SK-N-SH (cell line): Measurements from ENCODE around the gene ZNF747. TPM values are rescaled to one million over a fixed set of nuclear protein-coding genes. Genes with fewer than 3 reads are reported as not detected.

ENCODE experiments used
- CTCF ChIA-PET: fragments of 300-600, 350-600 bp; formaldehyde crosslinking; extraction: SDS; loops from one replicate; lab custom pipeline; 2021; lab: Yijun Ruan, JAX
- POLR2A ChIA-PET: fragments of 350-600 bp; sonication (Branson Sonifier 250); formaldehyde crosslinking; extraction: SDS; loops from one replicate; lab custom pipeline; 2020; ENCODE audit warnings: antibody characterized with exemption, inconsistent platforms; lab: Yijun Ruan, JAX
- DNase-seq: peaks from one replicate; pipeline ENCODE4 v3.0.0; 2012
- H2AFZ ChIP-seq: fragments of 200-600 bp; sonication (generic); 2 replicates; pipeline ENCODE4 v1.8.1; 2016; ENCODE audit warnings: antibody characterized with exemption, mild to moderate bottlenecking, low read depth
- H3F3A ChIP-seq: fragments of 200-600 bp; sonication (generic); replicated peaks from 2 replicates; pipeline ENCODE3; 2016; ENCODE audit warnings: antibody characterized with exemption, mild to moderate bottlenecking; ENCODE audit not compliant: insufficient read depth
- H3K27ac ChIP-seq, 2 experiments: fragments of 200-500 bp in 1 of 2; fragments of 200-600 bp in 1 of 2; sonication (Bioruptor generic) in 1 of 2; sonication (generic), shearing (Covaris generic) in 1 of 2; 2 replicates each; pipeline versions ENCODE4 v1.5.1 to v1.6.1; 2014 to 2016; ENCODE audit warnings: low read depth in 2 of 2, inconsistent platforms in 1 of 2, low read length in 1 of 2, mild to moderate bottlenecking in 1 of 2, mixed read lengths in 1 of 2
- H3K27me3 ChIP-seq: fragments of 200-600 bp; sonication (generic), shearing (Covaris generic); 2 replicates; pipeline ENCODE4 v1.6.1; 2016; ENCODE audit warnings: mixed run types; ENCODE audit not compliant: insufficient read depth
- H3K36me3 ChIP-seq, 2 experiments: fragments of 200-500 bp in 1 of 2; fragments of 200-600 bp in 1 of 2; sonication (Bioruptor generic) in 1 of 2; sonication (generic) in 1 of 2; replicated peaks in 1 of 2; 2 replicates each; pipeline versions ENCODE3 to v1.5.1; 2014 to 2016; ENCODE audit warnings: low read length in 1 of 2, mild to moderate bottlenecking in 1 of 2; ENCODE audit not compliant: insufficient read depth in 2 of 2, control insufficient read depth in 1 of 2
- H3K4me1 ChIP-seq, 2 experiments: fragments of 200-500 bp in 1 of 2; fragments of 200-600 bp in 1 of 2; sonication (Bioruptor generic) in 1 of 2; sonication (generic), shearing (Covaris generic) in 1 of 2; 2 replicates each; pipeline versions ENCODE4 v1.5.1 to v1.6.1; 2014 to 2016; ENCODE audit warnings: low read depth in 1 of 2, low read length in 1 of 2, mixed run types in 1 of 2; ENCODE audit not compliant: insufficient read depth in 2 of 2, control insufficient read depth in 1 of 2
- H3K4me2 ChIP-seq: fragments of 200-600 bp; sonication (generic), shearing (Covaris generic); 2 replicates; pipeline ENCODE4 v1.6.1; 2017; ENCODE audit warnings: mixed run types
- H3K4me3 ChIP-seq, 2 experiments: fragments of 200-500 bp in 1 of 2; fragments of 200-600 bp in 1 of 2; sonication (Bioruptor generic) in 1 of 2; sonication (generic), shearing (Covaris generic) in 1 of 2; 2 replicates each; pipeline versions ENCODE4 v1.5.1 to v1.8.1; 2014 to 2016; ENCODE audit warnings: low read depth in 2 of 2, inconsistent platforms in 1 of 2, low read length in 1 of 2, mild to moderate bottlenecking in 1 of 2, mixed read lengths in 1 of 2, moderate library complexity in 1 of 2
- H3K79me2 ChIP-seq: fragments of 200-600 bp; sonication (generic); 2 replicates; pipeline ENCODE4 v1.8.1; 2017; ENCODE audit warnings: mild to moderate bottlenecking; ENCODE audit not compliant: insufficient read depth
- H3K9ac ChIP-seq: fragments of 200-600 bp; sonication (generic); 2 replicates; pipeline ENCODE4 v1.6.1; 2017; ENCODE audit warnings: mixed run types
- H3K9me2 ChIP-seq: fragments of 200-600 bp; sonication (generic); 2 replicates; pipeline ENCODE4 v1.6.1; 2017; ENCODE audit warnings: mixed run types
- H3K9me3 ChIP-seq: fragments of 200-600 bp; sonication (generic); 2 replicates; pipeline ENCODE4 v1.6.1; 2017; ENCODE audit warnings: mixed run types, mild to moderate bottlenecking, moderate library complexity
- H4K20me1 ChIP-seq: fragments of 200-600 bp; sonication (generic); 2 replicates; pipeline ENCODE4 v1.6.1; 2017; ENCODE audit warnings: mild to moderate bottlenecking, mixed run types; ENCODE audit not compliant: insufficient read depth
- ELF1 ChIP-seq: IDR thresholded peaks from 2 replicates; pipeline ENCODE4 v1.4.0; 2012
- EP300 ChIP-seq, 2 experiments: IDR thresholded peaks; 2 replicates each; pipeline versions ENCODE4 v1.4.0 to v1.6.1; 2012; ENCODE audit warnings: borderline replicate concordance in 1 of 2, low read depth in 1 of 2, low read length in 1 of 2
- EZH2phosphoT487 ChIP-seq: fragments of 200-600 bp; sonication (generic); IDR thresholded peaks from 2 replicates; pipeline ENCODE4 v1.6.1; 2017; ENCODE audit warnings: low read depth, mixed run types, mild to moderate bottlenecking, antibody characterized with exemption, moderate library complexity, borderline replicate concordance
- FOSL2 ChIP-seq: IDR thresholded peaks from 2 replicates; pipeline ENCODE4 v1.4.0; 2012; ENCODE audit warnings: low read depth, mild to moderate bottlenecking, moderate library complexity, borderline replicate concordance
- FOXM1 ChIP-seq: IDR thresholded peaks from 2 replicates; pipeline ENCODE4 v1.4.0; 2012; ENCODE audit warnings: low read depth, mild to moderate bottlenecking
- MEF2A ChIP-seq: IDR thresholded peaks from 2 replicates; pipeline ENCODE4 v1.4.0; 2012; ENCODE audit warnings: low read depth, borderline replicate concordance
- MXI1 ChIP-seq: IDR thresholded peaks from 2 replicates; pipeline ENCODE4 v1.6.1; 2012; ENCODE audit warnings: mild to moderate bottlenecking, low read depth, low read length, improper control_type of control experiment
- NFIC ChIP-seq: IDR thresholded peaks from 2 replicates; pipeline ENCODE4 v1.4.0; 2012; ENCODE audit warnings: borderline replicate concordance
- SIN3A ChIP-seq: IDR thresholded peaks from 2 replicates; pipeline ENCODE4 v1.6.1; 2012; ENCODE audit warnings: low read depth, mild to moderate bottlenecking, low read length, moderate library complexity, borderline replicate concordance
- SMC3 ChIP-seq: IDR thresholded peaks from 2 replicates; pipeline ENCODE4 v1.6.1; 2012; ENCODE audit warnings: low read depth, low read length, improper control_type of control experiment
- TAF1 ChIP-seq: IDR thresholded peaks from 2 replicates; pipeline ENCODE4 v1.6.1; 2012; ENCODE audit warnings: low read depth, mild to moderate bottlenecking, low read length, moderate library complexity, borderline replicate concordance
- TCF12 ChIP-seq: IDR thresholded peaks from 2 replicates; pipeline ENCODE4 v1.4.0; 2012
- YY1 ChIP-seq: IDR thresholded peaks from 2 replicates; pipeline ENCODE4 v1.4.0; 2012; ENCODE audit warnings: low read depth, mild to moderate bottlenecking
- WGBS: methylation state at CpG from one replicate; pipeline ENCODE4 v1.1.6; 2017; ENCODE audit warnings: low lambda C conversion rate; 5-methylcytosine and 5-hydroxymethylcytosine counted together
- polyA plus RNA-seq, 3 experiments: library from polyadenylated mRNA; depleted of rRNA; stranded (reverse); fragments of >200 nt; gene quantifications; 2 replicates each; pipeline ENCODE4 v1.2.3, GENCODE V29; 2012
- TF ChIP-seq, protein P1 (sequence below): IDR thresholded peaks from 2 replicates; pipeline ENCODE4 v1.4.0; 2012; ENCODE audit warnings: low read depth
- TF ChIP-seq, protein P2 (sequence below): fragments of 150-350 bp; IDR thresholded peaks from 2 replicates; pipeline ENCODE4 v1.6.1; 2017; ENCODE audit warnings: antibody characterized with exemption, low read length, low read depth, borderline replicate concordance
- TF ChIP-seq, protein P3 (sequence below): fragments of 200-600 bp; sonication (generic); IDR thresholded peaks from 2 replicates; pipeline ENCODE4 v1.6.1; 2017; ENCODE audit warnings: antibody characterized with exemption, mild to moderate bottlenecking, moderate library complexity
- TF ChIP-seq, protein P4 (sequence below): IDR thresholded peaks from 2 replicates; pipeline ENCODE4; 2012

ZNF747 gene
- polyA plus RNA-seq, 1 of the 3 experiments (the other 2 are of a cell fraction) = 5.8 TPM

DNA sequence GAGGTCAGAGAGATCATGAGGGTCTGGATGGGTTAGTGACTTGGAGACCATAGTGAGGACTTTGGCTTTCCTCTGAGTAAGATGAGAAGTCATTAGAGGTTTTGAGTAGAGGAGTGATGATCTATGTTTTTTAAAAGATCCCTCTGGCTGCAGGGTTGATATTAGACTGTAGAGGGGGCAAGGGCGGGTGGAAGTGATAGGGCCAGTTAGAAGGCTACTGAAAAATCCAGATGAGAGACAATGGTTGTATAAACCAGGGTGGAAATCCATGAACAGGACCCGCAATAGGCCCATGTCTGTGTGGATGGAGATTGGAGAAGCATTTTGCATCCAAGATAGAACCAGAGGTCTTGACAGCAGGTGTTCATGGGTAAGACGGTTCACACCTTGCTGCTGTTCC, 52.3 kb downstream of the ZNF747 start:
- no peaks in the 10 kb centered on the region for H3K9me2 ChIP-seq
- 65% methylated on average over 3 of the region's 3 CpGs for WGBS

DNA sequence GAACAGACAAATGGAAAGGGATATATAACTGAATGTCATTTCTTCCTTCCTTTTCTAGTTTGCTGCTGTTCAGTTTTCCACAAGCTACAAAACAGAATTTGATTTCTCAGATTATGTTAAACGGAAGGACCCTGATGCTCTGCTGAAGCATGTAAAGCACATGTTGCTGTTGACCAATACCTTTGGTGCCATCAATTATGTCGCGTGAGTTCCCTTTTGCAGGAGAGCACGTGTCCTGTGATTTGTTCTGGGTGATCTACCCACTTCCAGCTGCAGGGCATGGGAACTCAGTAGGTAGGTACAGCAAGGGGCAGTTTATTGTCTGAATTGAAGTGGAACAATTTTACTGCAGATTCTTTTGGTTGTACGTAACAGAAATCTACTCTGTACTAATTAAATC, 53.3 kb downstream of the ZNF747 start:
- no peak for TF ChIP-seq FOSL2
- TF ChIP-seq, protein P1, sequence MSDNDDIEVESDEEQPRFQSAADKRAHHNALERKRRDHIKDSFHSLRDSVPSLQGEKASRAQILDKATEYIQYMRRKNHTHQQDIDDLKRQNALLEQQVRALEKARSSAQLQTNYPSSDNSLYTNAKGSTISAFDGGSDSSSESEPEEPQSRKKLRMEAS = no peak
- no peak for TF ChIP-seq EP300 (IDR thresholded peaks at IDR 0.05; ENCODE audit: borderline replicate concordance in 1 of 2, low read depth in 1 of 2, low read length in 1 of 2)
- TF ChIP-seq, protein P2, sequence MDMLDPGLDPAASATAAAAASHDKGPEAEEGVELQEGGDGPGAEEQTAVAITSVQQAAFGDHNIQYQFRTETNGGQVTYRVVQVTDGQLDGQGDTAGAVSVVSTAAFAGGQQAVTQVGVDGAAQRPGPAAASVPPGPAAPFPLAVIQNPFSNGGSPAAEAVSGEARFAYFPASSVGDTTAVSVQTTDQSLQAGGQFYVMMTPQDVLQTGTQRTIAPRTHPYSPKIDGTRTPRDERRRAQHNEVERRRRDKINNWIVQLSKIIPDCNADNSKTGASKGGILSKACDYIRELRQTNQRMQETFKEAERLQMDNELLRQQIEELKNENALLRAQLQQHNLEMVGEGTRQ = no peak
- no peak for TF ChIP-seq NFIC
- no peak for TF ChIP-seq MEF2A
- TF ChIP-seq TCF12 = no peak
- TF ChIP-seq MXI1 = no peak
- no peak for TF ChIP-seq EZH2phosphoT487
- no peak for TF ChIP-seq ELF1
- TF ChIP-seq SMC3 = no peak
- no peak for TF ChIP-seq TAF1
- no peak for TF ChIP-seq YY1
- H3K4me2 ChIP-seq = no peak overlapping the region
- H3K4me1 ChIP-seq = no peaks in the 10 kb centered on the region
- no peaks in the 10 kb centered on the region for H4K20me1 ChIP-seq
- no peak overlapping the region for H3K4me3 ChIP-seq
- no peaks in the 10 kb centered on the region for H3F3A ChIP-seq
- H3K9ac ChIP-seq = no peak overlapping the region
- H3K27ac ChIP-seq = no peak overlapping the region
- no peaks in the 10 kb centered on the region for H3K9me2 ChIP-seq
- no peaks in the 10 kb centered on the region for H3K36me3 ChIP-seq
- ChIA-PET POLR2A (no interaction called here), CTCF (interaction anchor here (1.8 kb wide), 2 partner anchors 31 to 37 kb away, joined by 4 to 9 read pairs; no protein-coding TSS in a partner anchor)
- no peaks in the 10 kb centered on the region for H3K9me3 ChIP-seq
- no peaks in the 10 kb centered on the region for H3K79me2 ChIP-seq
- DNase-seq = no peak
- H3K27me3 ChIP-seq = peaks cover 10% of the 10 kb centered on the region
- WGBS = 78% methylated on average over 5 of the region's 5 CpGs
- no peak overlapping the region for H2AFZ ChIP-seq

More for the DNA sequence above, 52.3 kb downstream of the ZNF747 start:
- ChIA-PET POLR2A (no interaction called here), CTCF (interaction anchor here (1.0 to 1.8 kb wide), 2 partner anchors 13 to 38 kb away, joined by 3 to 4 read pairs; no protein-coding TSS in a partner anchor)
- Histone ChIP-seq H2AFZ (no peak overlapping the region), H3F3A (no peaks in the 10 kb centered on the region), H3K4me3 (no peak overlapping the region), H3K27me3 (peaks cover 10% of the 10 kb centered on the region), H3K79me2 (no peaks in the 10 kb centered on the region), H3K4me1 (no peaks in the 10 kb centered on the region), H4K20me1 (no peaks in the 10 kb centered on the region), H3K4me2 (no peak overlapping the region), H3K9me3 (no peaks in the 10 kb centered on the region), H3K9ac (no peak overlapping the region), H3K36me3 (no peaks in the 10 kb centered on the region), H3K27ac (no peak overlapping the region)
- TF ChIP-seq SIN3A (no peak), FOXM1 (no peak), MEF2A (no peak)
- TF ChIP-seq, protein P3, sequence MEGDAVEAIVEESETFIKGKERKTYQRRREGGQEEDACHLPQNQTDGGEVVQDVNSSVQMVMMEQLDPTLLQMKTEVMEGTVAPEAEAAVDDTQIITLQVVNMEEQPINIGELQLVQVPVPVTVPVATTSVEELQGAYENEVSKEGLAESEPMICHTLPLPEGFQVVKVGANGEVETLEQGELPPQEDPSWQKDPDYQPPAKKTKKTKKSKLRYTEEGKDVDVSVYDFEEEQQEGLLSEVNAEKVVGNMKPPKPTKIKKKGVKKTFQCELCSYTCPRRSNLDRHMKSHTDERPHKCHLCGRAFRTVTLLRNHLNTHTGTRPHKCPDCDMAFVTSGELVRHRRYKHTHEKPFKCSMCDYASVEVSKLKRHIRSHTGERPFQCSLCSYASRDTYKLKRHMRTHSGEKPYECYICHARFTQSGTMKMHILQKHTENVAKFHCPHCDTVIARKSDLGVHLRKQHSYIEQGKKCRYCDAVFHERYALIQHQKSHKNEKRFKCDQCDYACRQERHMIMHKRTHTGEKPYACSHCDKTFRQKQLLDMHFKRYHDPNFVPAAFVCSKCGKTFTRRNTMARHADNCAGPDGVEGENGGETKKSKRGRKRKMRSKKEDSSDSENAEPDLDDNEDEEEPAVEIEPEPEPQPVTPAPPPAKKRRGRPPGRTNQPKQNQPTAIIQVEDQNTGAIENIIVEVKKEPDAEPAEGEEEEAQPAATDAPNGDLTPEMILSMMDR = peak; percentile 37
- TF ChIP-seq, protein P4, sequence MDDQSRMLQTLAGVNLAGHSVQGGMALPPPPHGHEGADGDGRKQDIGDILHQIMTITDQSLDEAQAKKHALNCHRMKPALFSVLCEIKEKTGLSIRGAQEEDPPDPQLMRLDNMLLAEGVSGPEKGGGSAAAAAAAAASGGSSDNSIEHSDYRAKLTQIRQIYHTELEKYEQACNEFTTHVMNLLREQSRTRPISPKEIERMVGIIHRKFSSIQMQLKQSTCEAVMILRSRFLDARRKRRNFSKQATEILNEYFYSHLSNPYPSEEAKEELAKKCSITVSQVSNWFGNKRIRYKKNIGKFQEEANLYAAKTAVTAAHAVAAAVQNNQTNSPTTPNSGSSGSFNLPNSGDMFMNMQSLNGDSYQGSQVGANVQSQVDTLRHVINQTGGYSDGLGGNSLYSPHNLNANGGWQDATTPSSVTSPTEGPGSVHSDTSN = no peak
- no peak for DNase-seq
